ENCODE results near the gene ADGRG6. TPM values are rescaled to one million over a fixed set of nuclear protein-coding genes. Genes with fewer than 3 reads are reported as not detected.
"Not testable (repeated sequence)": the region's sequence is repeated elsewhere in the genome, so short reads cannot be mapped to it uniquely, and the experiment has no call there.

The ADGRG6 gene
- total RNA-seq, 1 donor from 2014 or later: 2.5 TPM

DNA sequence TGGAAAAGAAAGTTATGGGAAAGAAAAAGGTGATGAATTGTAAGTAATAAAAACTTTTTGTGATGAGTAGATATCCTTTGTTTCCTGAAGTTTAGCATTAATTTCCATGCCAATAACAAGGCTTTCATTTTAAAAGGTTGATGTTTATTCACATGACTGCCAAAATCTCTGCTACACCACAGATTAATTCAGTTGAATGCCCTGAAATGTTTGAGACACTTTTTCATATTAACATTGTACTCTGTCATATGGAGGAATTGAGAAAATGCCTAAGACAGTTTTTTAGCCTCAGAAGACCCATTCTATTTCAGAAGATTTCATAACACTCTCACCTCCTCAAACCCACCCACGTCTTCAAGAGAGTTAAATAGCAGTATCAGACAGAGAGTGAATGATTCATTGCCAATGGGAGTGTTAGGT, 115.5 kb downstream of the ADGRG6 start:
- Mint-ChIP-seq H3K9me3 (ENCODE audit: low read depth) (no peaks in the 10 kb centered on the region), H3K4me1 (ENCODE audit: low read depth) (peaks cover 62% of the 10 kb centered on the region), H3K27me3 (ENCODE audit: low read depth) (no peaks in the 10 kb centered on the region), H3K4me3 (ENCODE audit: unreplicated experiment) (no peak overlapping the region), H3K36me3 (ENCODE audit: low read depth) (no peaks in the 10 kb centered on the region), H3K27ac (ENCODE audit: unreplicated experiment) (peak overlapping the region; percentile 86)
- TF ChIP-seq, protein P1, sequence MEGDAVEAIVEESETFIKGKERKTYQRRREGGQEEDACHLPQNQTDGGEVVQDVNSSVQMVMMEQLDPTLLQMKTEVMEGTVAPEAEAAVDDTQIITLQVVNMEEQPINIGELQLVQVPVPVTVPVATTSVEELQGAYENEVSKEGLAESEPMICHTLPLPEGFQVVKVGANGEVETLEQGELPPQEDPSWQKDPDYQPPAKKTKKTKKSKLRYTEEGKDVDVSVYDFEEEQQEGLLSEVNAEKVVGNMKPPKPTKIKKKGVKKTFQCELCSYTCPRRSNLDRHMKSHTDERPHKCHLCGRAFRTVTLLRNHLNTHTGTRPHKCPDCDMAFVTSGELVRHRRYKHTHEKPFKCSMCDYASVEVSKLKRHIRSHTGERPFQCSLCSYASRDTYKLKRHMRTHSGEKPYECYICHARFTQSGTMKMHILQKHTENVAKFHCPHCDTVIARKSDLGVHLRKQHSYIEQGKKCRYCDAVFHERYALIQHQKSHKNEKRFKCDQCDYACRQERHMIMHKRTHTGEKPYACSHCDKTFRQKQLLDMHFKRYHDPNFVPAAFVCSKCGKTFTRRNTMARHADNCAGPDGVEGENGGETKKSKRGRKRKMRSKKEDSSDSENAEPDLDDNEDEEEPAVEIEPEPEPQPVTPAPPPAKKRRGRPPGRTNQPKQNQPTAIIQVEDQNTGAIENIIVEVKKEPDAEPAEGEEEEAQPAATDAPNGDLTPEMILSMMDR (IDR thresholded peaks at IDR 0.05): no peak
- DNase-seq (ENCODE audit: low spot score): no peak

DNA sequence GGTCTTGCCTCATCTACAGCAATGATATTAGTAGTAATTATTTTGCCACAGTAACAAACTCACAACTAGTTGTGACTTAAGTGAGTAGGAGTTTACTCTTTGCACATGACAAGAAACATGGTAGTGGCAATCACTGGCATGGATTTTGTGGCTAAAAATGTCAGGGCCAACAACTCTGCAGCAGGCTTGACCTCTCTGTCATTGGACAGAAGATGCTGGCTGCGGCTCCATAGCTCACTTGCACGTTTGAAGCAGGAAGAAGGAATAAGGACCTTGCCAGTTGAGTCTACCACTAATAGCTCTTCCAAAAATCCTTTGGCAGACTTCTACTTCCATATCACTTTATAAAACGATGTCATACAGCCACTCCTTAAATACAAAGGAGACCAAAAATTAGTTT, 117.3 kb downstream of the ADGRG6 start:
- no peaks in the 10 kb centered on the region for H3K9me3 Mint-ChIP-seq (ENCODE audit: low read depth)
- no peaks in the 10 kb centered on the region for H3K27me3 Mint-ChIP-seq (ENCODE audit: low read depth)
- no peak overlapping the region for H3K4me3 Mint-ChIP-seq (ENCODE audit: unreplicated experiment)
- TF ChIP-seq, protein P1 (IDR thresholded peaks at IDR 0.05): no peak
- no peak overlapping the region for H3K27ac Mint-ChIP-seq (ENCODE audit: unreplicated experiment)
- DNase-seq (ENCODE audit: low spot score): no peak
- H3K4me1 Mint-ChIP-seq (ENCODE audit: low read depth): peaks cover 50% of the 10 kb centered on the region
- H3K36me3 Mint-ChIP-seq (ENCODE audit: low read depth): no peaks in the 10 kb centered on the region

DNA sequence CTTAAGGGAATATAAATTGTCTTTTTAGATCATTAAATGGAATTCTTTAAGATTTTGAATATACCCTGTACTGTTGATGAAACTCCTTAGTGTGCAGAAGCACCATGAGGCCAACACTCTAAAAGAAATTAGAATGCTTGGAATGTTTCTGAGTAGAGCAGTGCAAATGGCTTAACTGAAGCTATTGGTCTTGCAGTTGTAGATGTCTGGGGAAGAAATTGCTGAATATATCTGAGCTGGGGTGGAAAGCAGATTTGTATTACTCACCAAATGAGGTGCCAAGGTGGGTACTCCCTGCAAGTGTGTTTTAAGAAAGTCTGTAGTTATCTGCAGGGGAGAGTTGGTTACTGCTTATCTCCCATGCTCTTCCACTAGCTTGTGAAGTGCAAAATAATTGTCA, 119.0 kb downstream of the ADGRG6 start:
- no peak for DNase-seq (ENCODE audit: low spot score)
- H3K27me3 Mint-ChIP-seq (ENCODE audit: low read depth): no peaks in the 10 kb centered on the region

DNA sequence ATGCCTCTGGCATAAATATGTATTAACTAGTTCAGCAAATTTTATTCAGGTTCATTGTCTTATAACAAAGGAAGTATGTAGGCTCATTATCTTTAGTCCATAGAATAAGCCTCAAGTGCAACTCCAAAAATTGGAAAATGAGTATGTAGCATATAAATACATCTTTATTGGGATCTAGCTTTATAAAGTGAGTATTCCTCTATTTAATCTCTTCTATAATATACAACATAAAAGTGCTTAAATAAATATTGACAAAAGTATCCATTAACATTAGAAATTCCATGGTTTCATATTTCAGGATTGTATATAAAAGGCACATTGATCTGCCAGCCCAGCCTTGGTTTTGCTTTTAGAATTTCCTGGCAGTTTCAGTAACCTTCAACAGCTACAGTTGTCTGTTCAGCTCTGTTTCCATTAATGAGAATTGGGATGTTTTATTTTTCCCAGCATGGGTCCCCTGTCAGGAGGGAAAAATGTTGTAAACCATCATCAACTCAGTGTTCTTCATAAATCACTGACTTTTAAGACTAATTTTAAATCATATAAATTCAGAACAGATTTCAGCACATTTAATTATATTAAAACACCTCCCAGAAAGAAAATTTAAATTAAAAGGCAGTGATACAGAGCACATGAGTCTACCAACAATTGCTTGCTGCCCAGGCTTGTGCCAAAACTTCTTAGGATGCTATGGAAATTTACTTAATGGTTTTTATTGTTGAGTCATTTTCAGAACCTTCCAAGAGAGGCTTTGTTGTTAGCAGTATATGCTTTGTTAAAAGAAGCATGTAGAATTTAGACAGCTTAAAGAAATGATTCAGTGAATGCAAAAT, 119.7 kb downstream of the ADGRG6 start:
- Mint-ChIP-seq H3K9me3 (ENCODE audit: low read depth) (no peaks in the 10 kb centered on the region), H3K27me3 (ENCODE audit: low read depth) (no peaks in the 10 kb centered on the region), H3K36me3 (ENCODE audit: low read depth) (no peaks in the 10 kb centered on the region), H3K4me1 (ENCODE audit: low read depth) (peaks cover 33% of the 10 kb centered on the region), H3K27ac (ENCODE audit: unreplicated experiment) (no peak overlapping the region), H3K4me3 (ENCODE audit: unreplicated experiment) (no peak overlapping the region)
- DNase-seq (ENCODE audit: low spot score): no peak
- TF ChIP-seq, protein P1 (IDR thresholded peaks at IDR 0.05): no peak

More for the DNA sequence above, 119.0 kb downstream of the ADGRG6 start:
- H3K36me3 Mint-ChIP-seq (ENCODE audit: low read depth): no peaks in the 10 kb centered on the region
- H3K9me3 Mint-ChIP-seq (ENCODE audit: low read depth): no peaks in the 10 kb centered on the region
- H3K4me3 Mint-ChIP-seq (ENCODE audit: unreplicated experiment): no peak overlapping the region
- TF ChIP-seq, protein P1 (IDR thresholded peaks at IDR 0.05): no peak
- no peak overlapping the region for H3K27ac Mint-ChIP-seq (ENCODE audit: unreplicated experiment)
- H3K4me1 Mint-ChIP-seq (ENCODE audit: low read depth): peaks cover 40% of the 10 kb centered on the region

DNA sequence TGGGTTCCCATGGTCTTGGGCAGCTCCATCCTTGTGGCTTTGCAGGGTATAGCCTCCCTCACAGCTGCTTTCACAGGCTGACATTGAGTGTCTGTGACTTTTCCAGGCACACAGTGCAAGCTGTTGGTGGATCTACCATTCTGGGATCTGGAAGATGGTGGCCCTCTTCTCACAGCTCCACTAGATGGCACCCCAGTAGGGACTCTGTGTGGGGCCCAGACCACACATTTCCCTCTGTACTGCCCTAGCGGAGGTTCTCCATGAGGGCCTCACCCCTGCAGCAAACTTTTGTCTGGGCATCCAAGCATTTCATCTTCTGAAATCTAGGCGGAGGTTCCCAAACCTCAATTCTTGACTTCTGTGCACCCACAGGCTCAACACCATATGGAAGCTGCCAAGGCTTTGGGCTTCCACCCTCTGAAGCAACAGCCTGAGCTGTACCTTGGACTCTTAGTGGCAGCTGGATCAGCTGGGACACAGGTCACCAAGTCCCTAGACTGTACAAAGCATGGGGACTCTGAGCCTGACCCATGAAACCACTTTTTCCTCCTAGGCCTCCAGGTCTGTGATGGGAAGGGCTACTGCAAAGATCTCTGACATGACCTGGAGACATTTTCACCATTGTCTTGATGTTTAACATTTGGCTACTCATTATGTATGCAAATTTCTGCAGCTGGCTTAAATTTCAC, 124.8 kb downstream of the ADGRG6 start:
- DNase-seq (ENCODE audit: low spot score); H3K36me3 Mint-ChIP-seq (ENCODE audit: low read depth); H3K27ac Mint-ChIP-seq (ENCODE audit: unreplicated experiment); H3K9me3 Mint-ChIP-seq (ENCODE audit: low read depth); H3K27me3 Mint-ChIP-seq (ENCODE audit: low read depth); H3K4me3 Mint-ChIP-seq (ENCODE audit: unreplicated experiment): not testable (repeated sequence)
- H3K4me1 Mint-ChIP-seq (ENCODE audit: low read depth): peaks cover 12% of the 10 kb centered on the region

DNA sequence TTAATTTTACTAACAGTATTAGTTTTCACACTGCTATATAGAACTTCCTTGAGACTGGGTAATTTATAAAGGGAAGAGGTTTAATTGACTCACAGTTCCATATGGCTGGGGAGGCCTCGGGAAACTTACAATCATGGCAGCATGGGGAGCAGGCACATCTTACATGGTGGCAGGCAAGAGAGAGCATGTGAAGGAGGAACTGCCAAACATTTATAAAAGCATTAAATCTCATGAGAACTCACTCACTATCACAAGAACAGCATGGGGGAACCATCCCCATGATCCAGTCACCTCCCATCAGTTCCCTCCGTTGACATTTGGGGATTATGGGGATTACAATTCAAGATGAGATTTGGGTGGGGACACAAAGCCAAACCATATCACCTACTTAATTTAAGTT, 126.7 kb downstream of the ADGRG6 start:
- not testable (repeated sequence) for H3K36me3 Mint-ChIP-seq (ENCODE audit: low read depth); H3K4me3 Mint-ChIP-seq (ENCODE audit: unreplicated experiment); H3K27me3 Mint-ChIP-seq (ENCODE audit: low read depth); DNase-seq (ENCODE audit: low spot score); H3K9me3 Mint-ChIP-seq (ENCODE audit: low read depth); H3K4me1 Mint-ChIP-seq (ENCODE audit: low read depth); H3K27ac Mint-ChIP-seq (ENCODE audit: unreplicated experiment)
